Spleen (tissue), 11 donors: ENCODE data around the gene SLC26A6. TPM values are rescaled to one million over a fixed set of nuclear protein-coding genes. Genes with fewer than 3 reads are reported as not detected.

Experiments
- DNase-seq: peaks from one replicate; pipeline ENCODE4 v3.0.0-alpha.2; 2020
- H3K27ac ChIP-seq, 8 donors: fragments of 200-600 bp; sonication (generic) in 7 of 8; 1 replicate in 4 of 8; 2 replicates in 4 of 8; pipeline versions ENCODE4 v1.5.0 to v1.8.0; 2016 to 2021; ENCODE audit warnings: inconsistent platforms in 4 of 8, mild to moderate bottlenecking in 4 of 8, moderate library complexity in 1 of 8
- H3K27me3 ChIP-seq, 7 donors: fragments of 200-600 bp; sonication (generic) in 6 of 7; replicated peaks in 1 of 7; 1 replicate in 4 of 7; 2 replicates in 3 of 7; pipeline versions ENCODE4 v1.5.0 to v1.8.0; 2016 to 2021; ENCODE audit warnings: inconsistent platforms in 3 of 7, mild to moderate bottlenecking in 1 of 7
- H3K36me3 ChIP-seq, 6 donors: fragments of 200-600 bp; sonication (generic) in 5 of 6; 1 replicate in 4 of 6; 2 replicates in 2 of 6; pipeline versions ENCODE4 v1.5.0 to v1.8.0; 2016 to 2021; ENCODE audit warnings: inconsistent platforms in 2 of 6
- H3K4me1 ChIP-seq, 6 donors: fragments of 200-600 bp; sonication (generic) in 5 of 6; 1 replicate in 3 of 6; 2 replicates in 3 of 6; pipeline versions ENCODE4 v1.5.0 to v1.8.0; 2016 to 2021; ENCODE audit warnings: inconsistent platforms in 3 of 6
- H3K4me3 ChIP-seq, 8 donors: fragments of 200-600 bp; sonication (generic) in 7 of 8; 1 replicate in 4 of 8; 2 replicates in 4 of 8; pipeline versions ENCODE4 v1.5.0 to v1.8.0; 2016 to 2021; ENCODE audit warnings: inconsistent platforms in 4 of 8, mild to moderate bottlenecking in 4 of 8, moderate library complexity in 2 of 8
- H3K9me3 ChIP-seq, 8 donors: fragments of 200-600 bp; sonication (generic) in 7 of 8; 1 replicate in 4 of 8; 2 replicates in 4 of 8; pipeline versions ENCODE4 v1.5.0 to v1.8.0; 2016 to 2021; ENCODE audit warnings: inconsistent platforms in 4 of 8
- CTCF ChIP-seq, 11 experiments: fragments of 200-600 bp in 7 of 11; fragments of 450-650 bp in 4 of 11; sonication (generic) in 4 of 11; IDR thresholded peaks in 8 of 11; conservative IDR thresholded peaks in 3 of 11; 1 replicate in 7 of 11; 2 replicates in 4 of 11; pipeline versions ENCODE4 v1.4.0 to v1.8.0; 2016 to 2021; ENCODE audit warnings: antibody characterized with exemption in 11 of 11, inconsistent platforms in 4 of 11, mild to moderate bottlenecking in 1 of 11
- POLR2A ChIP-seq, 3 donors: fragments of 450-650 bp; IDR thresholded peaks; one replicate each; pipeline ENCODE4 v1.5.1; 2017; ENCODE audit warnings: antibody characterized with exemption in 3 of 3, mild to moderate bottlenecking in 1 of 3
- POLR2AphosphoS5 ChIP-seq, 3 donors: sonication (generic); formaldehyde crosslinking; IDR thresholded peaks; one replicate each; pipeline ENCODE4 v1.5.1; 2017; ENCODE audit warnings: antibody characterized with exemption in 3 of 3
- WGBS, 5 donors: extraction: QIAGEN DNeasy Blood & Tissue Kit in 3 of 5; methylation state at CpG; one replicate each; pipeline versions ENCODE4 v1.1.5 to v1.1.7; 2013 to 2018; 5-methylcytosine and 5-hydroxymethylcytosine counted together
- intact Hi-C: fragments of 100-400 bp; cut with DNase I; formaldehyde crosslinking; loops from one replicate; pipeline ENCODE4 v1.15.0; 2023; ENCODE audit warnings: low total_unique reads
- polyA plus RNA-seq, 3 donors: library from polyadenylated mRNA; stranded (reverse); fragments of 200-250 nt; gene quantifications; one replicate each; pipeline ENCODE4 v1.2.1, GENCODE V29; 2013
- total RNA-seq, 7 donors: library from RNA; depleted of rRNA in 3 of 7; stranded (reverse); fragments of >200 nt in 3 of 7; fragmentation: NEBNext Ultra II Directional in 4 of 7; extraction: Animal tissue kit (Norgen Biotek cat#: 25700) in 4 of 7; gene quantifications; one replicate each; pipeline versions ENCODE4 v1.1.0 to v1.2.1, GENCODE V29; 2016 to 2021
- donor health status: healthy with polysubstance abuse.
- donor health status: DM: no; HTN: no; CAD: no; lungs with moderate emphysema.
- donor health status: DM: no; HTN: no; CAD: no.
- donor health status: Bipolar disorder and iron deficiency.
- donor health status: healthy.
- donor health status: DM: no; HTN: no; CAD: no.
- donor health status: DM: yes; HTN: yes; CAD: no.

SLC26A6 gene
- total and polyA plus RNA-seq, 10 donors: 8.5 to 59.7 (median 22.1) TPM

GRCh38 chr3:48600711-48601621 lies 34.3 kb downstream of the SLC26A6 start:
- TF ChIP-seq POLR2A (IDR thresholded peaks at IDR 0.05) (no peak), POLR2AphosphoS5 (IDR thresholded peaks at IDR 0.05) (peak in 1 of 3 donors; percentile 36)
- intact Hi-C loops: no loop called here

GRCh38 chr3:48599509-48600285 lies 35.6 kb downstream of the SLC26A6 start:
- peak overlapping the region in 6 of 8 donors; percentile 51 to 79 (median 74) for H3K27ac ChIP-seq
- peaks cover 0 to 42% (median 20%) of the 10 kb centered on the region in 6 donors for H3K4me1 ChIP-seq
- H3K9me3 ChIP-seq: no peaks in the 10 kb centered on the region
- intact Hi-C loops: no loop called here
- peaks cover 13 to 82% (median 77%) of the 10 kb centered on the region in 6 donors for H3K36me3 ChIP-seq
- peaks cover 0 to 15% (median 6%) of the 10 kb centered on the region in 7 donors for H3K27me3 ChIP-seq
- no peak for DNase-seq
- no peak for TF ChIP-seq POLR2AphosphoS5 (IDR thresholded peaks at IDR 0.05)
- no peak for TF ChIP-seq POLR2A (IDR thresholded peaks at IDR 0.05)
- TF ChIP-seq CTCF (IDR thresholded peaks at IDR 0.05 in 8 of 11, conservative IDR thresholded peaks at IDR 0.05 in 3 of 11): no peak
- no peak overlapping the region for H3K4me3 ChIP-seq
- 92 to 98% (median 95%) methylated on average over 9 to 12 of the region's 12 CpGs for WGBS, 5 donors

More at GRCh38 chr3:48600711-48601621, 34.3 kb downstream of the SLC26A6 start:
- Histone ChIP-seq H3K36me3 (peaks cover 13 to 94% (median 87%) of the 10 kb centered on the region in 6 donors), H3K9me3 (no peaks in the 10 kb centered on the region), H3K27ac (no peak overlapping the region), H3K4me1 (peaks cover 0 to 30% (median 12%) of the 10 kb centered on the region in 6 donors), H3K27me3 (peaks cover 0 to 2% (median 0%) of the 10 kb centered on the region in 7 donors), H3K4me3 (no peak overlapping the region)
- WGBS, 5 donors: 91 to 96% (median 96%) methylated on average over 15 to 19 of the region's 19 CpGs
- DNase-seq: no peak

GRCh38 chr3:48599077-48599501 lies 36.2 kb downstream of the SLC26A6 start:
- H3K4me3 ChIP-seq: no peak overlapping the region
- peak overlapping the region in 6 of 8 donors; percentile 51 to 79 (median 74) for H3K27ac ChIP-seq
- H3K27me3 ChIP-seq: peaks cover 0 to 21% (median 11%) of the 10 kb centered on the region in 7 donors
- WGBS, 5 donors: 78 to 90% (median 82%) methylated on average over 9 to 11 of the region's 11 CpGs
- peaks cover 0 to 43% (median 23%) of the 10 kb centered on the region in 6 donors for H3K4me1 ChIP-seq
- peaks cover 13 to 76% (median 70%) of the 10 kb centered on the region in 6 donors for H3K36me3 ChIP-seq
- no peak for DNase-seq
- intact Hi-C loops: no loop called here
- no peak for TF ChIP-seq POLR2A (IDR thresholded peaks at IDR 0.05)
- no peak for TF ChIP-seq POLR2AphosphoS5 (IDR thresholded peaks at IDR 0.05)
- no peak for TF ChIP-seq CTCF (IDR thresholded peaks at IDR 0.05 in 8 of 11, conservative IDR thresholded peaks at IDR 0.05 in 3 of 11)
- no peaks in the 10 kb centered on the region for H3K9me3 ChIP-seq

- peak overlapping the region in 6 of 8 donors; percentile 51 to 79 (median 74) for H3K27ac ChIP-seq
- no peak for DNase-seq
- H3K9me3 ChIP-seq: no peaks in the 10 kb centered on the region
- 61 to 73% (median 71%) methylated on average over 5 of the region's 5 CpGs for WGBS, 5 donors
- H3K27me3 ChIP-seq: peaks cover 0 to 27% (median 16%) of the 10 kb centered on the region in 7 donors
- H3K4me3 ChIP-seq: no peak overlapping the region
- TF ChIP-seq POLR2A (IDR thresholded peaks at IDR 0.05) (no peak), POLR2AphosphoS5 (IDR thresholded peaks at IDR 0.05) (peak; percentile 52 to 83 (median 78))
- H3K4me1 ChIP-seq: peaks cover 0 to 46% (median 25%) of the 10 kb centered on the region in 6 donors
- peaks cover 13 to 70% (median 65%) of the 10 kb centered on the region in 6 donors for H3K36me3 ChIP-seq
- intact Hi-C loops: no loop called here
Observed at GRCh38 chr3:48598323-48599076, 36.8 kb downstream of the SLC26A6 start.
